ENCODE results near the gene VPS13D. TPM values are rescaled to one million over a fixed set of nuclear protein-coding genes. Genes with fewer than 3 reads are reported as not detected.

The VPS13D gene
- total and polyA plus RNA-seq, 2 experiments from 2014 or later = 10.7 to 34.9 TPM

DNA sequence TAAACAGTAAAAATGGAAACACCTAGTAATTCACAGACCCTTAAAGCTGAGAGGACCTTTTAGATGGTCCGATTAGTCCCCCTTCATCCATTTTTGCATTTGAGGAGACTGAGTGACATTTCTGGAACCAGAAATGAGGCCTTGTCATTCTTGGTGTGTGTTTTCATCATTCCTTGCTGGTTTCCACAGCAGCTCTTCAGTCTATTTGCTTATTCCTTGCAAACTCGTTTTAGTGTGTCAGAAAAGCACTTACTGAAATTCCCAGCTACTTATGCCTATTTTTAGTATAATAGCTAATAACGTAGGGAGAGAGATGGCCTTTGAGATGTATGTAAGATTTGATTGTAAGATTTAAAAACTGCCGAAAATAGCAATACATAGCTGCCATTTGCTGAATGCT is 70.9 kb downstream of the VPS13D start:
- TF ChIP-seq POLR2AphosphoS5 (IDR thresholded peaks at IDR 0.05; ENCODE audit: low read depth) (no peak), EZH2phosphoT487 (IDR thresholded peaks at IDR 0.05; ENCODE audit: unreplicated experiment) (no peak), CREB1 (CRISPR knock-in tag; IDR thresholded peaks at IDR 0.05; ENCODE audit: low read depth) (no peak), ZNF114 (CRISPR knock-in tag; IDR thresholded peaks at IDR 0.05) (no peak), NANOG (IDR thresholded peaks at IDR 0.05; ENCODE audit: borderline replicate concordance) (no peak)
- TF ChIP-seq, protein P1, sequence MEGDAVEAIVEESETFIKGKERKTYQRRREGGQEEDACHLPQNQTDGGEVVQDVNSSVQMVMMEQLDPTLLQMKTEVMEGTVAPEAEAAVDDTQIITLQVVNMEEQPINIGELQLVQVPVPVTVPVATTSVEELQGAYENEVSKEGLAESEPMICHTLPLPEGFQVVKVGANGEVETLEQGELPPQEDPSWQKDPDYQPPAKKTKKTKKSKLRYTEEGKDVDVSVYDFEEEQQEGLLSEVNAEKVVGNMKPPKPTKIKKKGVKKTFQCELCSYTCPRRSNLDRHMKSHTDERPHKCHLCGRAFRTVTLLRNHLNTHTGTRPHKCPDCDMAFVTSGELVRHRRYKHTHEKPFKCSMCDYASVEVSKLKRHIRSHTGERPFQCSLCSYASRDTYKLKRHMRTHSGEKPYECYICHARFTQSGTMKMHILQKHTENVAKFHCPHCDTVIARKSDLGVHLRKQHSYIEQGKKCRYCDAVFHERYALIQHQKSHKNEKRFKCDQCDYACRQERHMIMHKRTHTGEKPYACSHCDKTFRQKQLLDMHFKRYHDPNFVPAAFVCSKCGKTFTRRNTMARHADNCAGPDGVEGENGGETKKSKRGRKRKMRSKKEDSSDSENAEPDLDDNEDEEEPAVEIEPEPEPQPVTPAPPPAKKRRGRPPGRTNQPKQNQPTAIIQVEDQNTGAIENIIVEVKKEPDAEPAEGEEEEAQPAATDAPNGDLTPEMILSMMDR (conservative IDR thresholded peaks at IDR 0.05; ENCODE audit: low read depth in 2 of 2) = no peak
- H3K4me3 Mint-ChIP-seq = no peak overlapping the region

DNA sequence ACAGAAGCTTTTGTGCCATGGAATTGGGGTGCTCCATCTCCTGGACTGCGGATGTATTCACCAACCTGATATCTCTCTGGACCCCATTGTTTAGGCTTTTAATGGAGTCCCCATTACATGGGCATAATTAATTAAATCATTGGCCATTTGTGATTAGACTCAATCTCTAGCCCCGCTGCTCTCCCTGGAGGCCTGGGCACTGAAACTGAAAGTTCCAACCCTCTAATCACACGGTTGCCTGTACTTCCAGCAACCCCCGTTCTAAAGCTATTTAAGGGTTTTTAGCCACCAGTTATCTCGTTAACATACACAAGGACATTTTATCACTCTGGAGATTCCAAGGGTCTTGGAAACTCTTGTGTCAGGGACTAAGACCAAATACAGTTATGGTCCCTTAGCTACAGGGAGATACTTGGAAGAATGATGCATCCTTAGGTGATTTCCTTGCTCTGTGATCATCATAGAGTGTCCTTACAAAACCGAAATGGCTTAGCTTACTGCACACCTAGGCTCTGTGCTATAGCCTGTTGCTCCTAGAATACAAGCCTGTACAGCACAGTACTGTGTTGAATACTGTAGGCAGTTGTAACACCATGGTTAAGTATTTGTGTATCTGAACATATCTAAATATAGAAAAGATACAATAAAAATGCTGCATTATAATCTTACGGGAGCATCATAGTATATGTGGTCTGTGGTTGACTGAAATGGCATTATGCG is 71.8 kb downstream of the VPS13D start:
- no peak overlapping the region for H3K4me3 Mint-ChIP-seq
- no peak overlapping the region for H3K27ac Mint-ChIP-seq
- peaks cover 2% of the 10 kb centered on the region; the same call in 1 of the 2 replicates for H4K20me1 ChIP-seq (replicated peaks; ENCODE audit: insufficient read depth)
- no peak for TF ChIP-seq EZH2phosphoT487 (IDR thresholded peaks at IDR 0.05; ENCODE audit: unreplicated experiment)
- TF ChIP-seq, protein P1 (conservative IDR thresholded peaks at IDR 0.05; ENCODE audit: low read depth in 2 of 2) = no peak
- TF ChIP-seq CREB1 (CRISPR knock-in tag; IDR thresholded peaks at IDR 0.05; ENCODE audit: low read depth) = no peak
- TF ChIP-seq ZNF331 (CRISPR knock-in tag; IDR thresholded peaks at IDR 0.05; ENCODE audit: low read depth) = no peak
- no peak for TF ChIP-seq JUNB (IDR thresholded peaks at IDR 0.05; ENCODE audit: unreplicated experiment)
- H3K36me3 Mint-ChIP-seq (ENCODE audit: low read depth) = peaks cover 36% of the 10 kb centered on the region
- DNase-seq (ENCODE audit: low spot score) (no peak), ATAC-seq (no peak)
- peaks cover 6% of the 10 kb centered on the region; the same call in 1 of the 3 replicates for H3K4me1 Mint-ChIP-seq
- H3K4me1 ChIP-seq (ENCODE audit: insufficient read depth) = no peaks in the 10 kb centered on the region
- no peak overlapping the region for H2AFZ ChIP-seq
- H3K27me3 ChIP-seq (ENCODE audit: insufficient read depth) = no peaks in the 10 kb centered on the region
- H3K4me3 ChIP-seq = no peak overlapping the region
- peaks cover 8% of the 10 kb centered on the region for H3K36me3 ChIP-seq (ENCODE audit: insufficient read depth)
- no peaks in the 10 kb centered on the region for H3K79me2 ChIP-seq (replicated peaks; ENCODE audit: insufficient read depth)
- no peaks in the 10 kb centered on the region for H3K9me2 ChIP-seq (ENCODE audit: insufficient read depth)
- peaks cover 4% of the 10 kb centered on the region for H3K27me3 Mint-ChIP-seq (ENCODE audit: insufficient read depth, low read depth, poor library complexity)
- H3K27ac ChIP-seq (ENCODE audit: low read depth) = no peak overlapping the region
- no peak overlapping the region for H3K4me2 ChIP-seq
- H3F3A ChIP-seq (replicated peaks; ENCODE audit: low read depth) = no peaks in the 10 kb centered on the region
- peaks cover 11% of the 10 kb centered on the region for H3K9me3 Mint-ChIP-seq

More for the DNA sequence above, 70.9 kb downstream of the VPS13D start:
- peaks cover 27% of the 10 kb centered on the region for H3K36me3 Mint-ChIP-seq (ENCODE audit: low read depth)
- H3K27ac Mint-ChIP-seq = no peak overlapping the region
- H3K4me1 Mint-ChIP-seq = peaks cover 6% of the 10 kb centered on the region; the same call in 1 of the 3 replicates
- Histone ChIP-seq H3K79me2 (replicated peaks; ENCODE audit: insufficient read depth) (no peaks in the 10 kb centered on the region), H3F3A (replicated peaks; ENCODE audit: low read depth) (no peaks in the 10 kb centered on the region), H3K4me2 (no peak overlapping the region), H3K4me1 (ENCODE audit: insufficient read depth) (no peaks in the 10 kb centered on the region), H4K20me1 (replicated peaks; ENCODE audit: insufficient read depth) (peaks cover 3% of the 10 kb centered on the region; the same call in 1 of the 2 replicates), H3K36me3 (ENCODE audit: insufficient read depth) (peaks cover 6% of the 10 kb centered on the region; the same call in 1 of the 2 replicates), H3K9me2 (ENCODE audit: insufficient read depth) (no peaks in the 10 kb centered on the region), H3K27me3 (ENCODE audit: insufficient read depth) (no peaks in the 10 kb centered on the region), H2AFZ (no peak overlapping the region), H3K27ac (ENCODE audit: low read depth) (no peak overlapping the region), H3K4me3 (no peak overlapping the region)
- DNase-seq (ENCODE audit: low spot score) = no peak
- H3K27me3 Mint-ChIP-seq (ENCODE audit: insufficient read depth, low read depth, poor library complexity) = peaks cover 4% of the 10 kb centered on the region
- ATAC-seq = no peak
- H3K9me3 Mint-ChIP-seq = peaks cover 4% of the 10 kb centered on the region; the same call in 1 of the 3 replicates

All from GM23338 (cell line).